ENCODE results near the gene KRTAP19-6.

DNA sequence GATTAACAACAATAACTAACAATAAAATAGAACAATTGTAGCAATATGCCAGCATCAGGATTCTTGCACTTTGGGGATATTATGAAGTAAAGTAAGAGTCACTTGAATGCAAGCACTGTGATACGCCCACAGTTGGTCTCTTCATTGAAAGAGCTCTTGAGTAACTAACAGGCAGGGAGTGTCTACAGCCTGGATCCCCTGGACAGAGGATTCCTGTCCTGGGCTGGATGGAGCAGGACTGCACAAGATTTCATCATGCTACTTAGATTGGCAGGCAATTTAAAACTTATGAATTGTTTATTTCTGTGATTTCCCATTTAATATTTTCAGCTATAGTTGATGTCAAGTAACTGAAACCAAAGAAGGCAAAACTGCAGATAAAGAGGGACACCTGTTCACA lies 26.0 kb downstream of the KRTAP19-6 start:
- TF ChIP-seq CTCF (IDR thresholded peaks at IDR 0.05; ENCODE audit: low read depth, low read length, missing input control), result no peak
- no peak for TF ChIP-seq HNF4G (IDR thresholded peaks at IDR 0.05)
- TF ChIP-seq YY1 (IDR thresholded peaks at IDR 0.05), result no peak
- TF ChIP-seq RAD21 (IDR thresholded peaks at IDR 0.05), result no peak
- TF ChIP-seq TAF1 (conservative IDR thresholded peaks at IDR 0.05), result no peak
- TF ChIP-seq ATF3 (IDR thresholded peaks at IDR 0.05), result no peak
